Erythroblast (primary cell): ENCODE data around the gene SLC35F1.

Source experiments
- DNase-seq, 2 experiments: peaks; one replicate each; lab custom pipeline; 2025; lab: John Stamatoyannopoulos, UW
- GATA1 ChIP-seq: IDR thresholded peaks from 2 replicates; pipeline ENCODE4 v1.6.1; 2011; ENCODE audit warnings: low read depth, mild to moderate bottlenecking, control low read depth, low read length, moderate library complexity
- POLR2A ChIP-seq: IDR thresholded peaks from 2 replicates; pipeline ENCODE4 v1.6.1; 2011; ENCODE audit warnings: mild to moderate bottlenecking, low read length

SLC35F1 gene

GRCh38 chr6:118325220-118325860, 418.3 kb downstream of the SLC35F1 start:
- DNase-seq, result no peak
- TF ChIP-seq GATA1 (no peak), POLR2A (no peak)

- no peak for DNase-seq
- TF ChIP-seq POLR2A (no peak), GATA1 (no peak)
Observed at GRCh38 chr6:118326712-118327111, 419.6 kb downstream of the SLC35F1 start.

- TF ChIP-seq GATA1 (no peak), POLR2A (no peak)
- no peak for DNase-seq
Observed at GRCh38 chr6:118327237-118327636, 420.2 kb downstream of the SLC35F1 start.

GRCh38 chr6:118333772-118334171, 426.7 kb downstream of the SLC35F1 start:
- TF ChIP-seq POLR2A (no peak), GATA1 (no peak)
- no peak for DNase-seq

DNA sequence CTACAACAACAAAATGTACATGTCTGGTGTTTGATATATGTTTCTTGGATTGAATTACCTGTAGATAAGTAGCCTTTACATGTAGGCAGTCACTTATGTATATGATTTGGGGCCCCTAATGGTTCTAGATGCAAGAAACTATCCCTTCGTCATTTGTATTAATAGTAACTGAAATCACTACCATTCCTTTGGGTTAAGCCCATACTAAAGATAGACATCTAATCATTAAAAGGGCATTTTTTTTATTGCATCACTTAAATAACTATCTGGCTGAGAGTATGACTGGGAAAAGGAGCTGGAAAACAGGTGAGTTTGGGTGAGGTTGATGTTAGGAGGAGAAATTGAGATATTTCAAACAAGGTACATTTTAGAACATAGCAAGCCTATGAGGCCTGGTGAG, 427.6 kb downstream of the SLC35F1 start:
- DNase-seq, result no peak
- TF ChIP-seq POLR2A (no peak), GATA1 (no peak)

GRCh38 chr6:118335325-118335816, 428.3 kb downstream of the SLC35F1 start:
- DNase-seq, result no peak
- TF ChIP-seq GATA1 (no peak), POLR2A (no peak)

GRCh38 chr6:118344014-118344670, 437.1 kb downstream of the SLC35F1 start:
- DNase-seq, result no peak
- TF ChIP-seq GATA1 (no peak), POLR2A (no peak)

GRCh38 chr6:118350881-118351430, 443.9 kb downstream of the SLC35F1 start:
- no peak for DNase-seq
- no peak for TF ChIP-seq POLR2A

- TF ChIP-seq POLR2A, result no peak
- no peak for TF ChIP-seq GATA1
Observed at GRCh38 chr6:118353564-118353963, 446.5 kb downstream of the SLC35F1 start.

GRCh38 chr6:118354641-118355040, 447.6 kb downstream of the SLC35F1 start:
- TF ChIP-seq POLR2A (no peak), GATA1 (no peak)

More at GRCh38 chr6:118353564-118353963, 446.5 kb downstream of the SLC35F1 start:
- DNase-seq, result no peak

DNA sequence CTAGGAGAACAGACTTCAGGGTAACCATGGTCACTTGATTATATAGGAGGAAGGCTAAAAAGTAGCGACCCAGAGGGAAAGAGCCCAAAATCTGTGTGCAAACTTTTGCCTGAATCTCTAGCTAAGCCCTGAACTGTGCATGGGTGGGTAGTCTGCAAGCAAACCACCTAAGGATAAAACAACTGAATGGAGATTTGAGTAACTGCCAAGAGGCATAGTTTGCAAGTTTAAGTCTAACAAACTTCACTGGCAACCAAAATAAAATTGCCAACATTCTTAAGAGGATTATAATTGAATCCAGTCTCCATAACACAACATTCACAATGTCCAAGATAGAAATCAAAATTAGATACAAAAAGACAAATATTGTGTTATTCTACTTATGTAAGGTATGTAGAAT, 449.0 kb downstream of the SLC35F1 start:
- TF ChIP-seq GATA1 (no peak), POLR2A (no peak)
- no peak for DNase-seq

More at GRCh38 chr6:118354641-118355040, 447.6 kb downstream of the SLC35F1 start:
- no peak for DNase-seq

- TF ChIP-seq POLR2A (no peak), GATA1 (no peak)
- no peak for DNase-seq
Observed at GRCh38 chr6:118356686-118357085, 449.6 kb downstream of the SLC35F1 start.
